Choroid plexus epithelial cell (primary cell): ENCODE measurements around the gene TGFB2.

Experiments
- DNase-seq: peaks from one replicate; pipeline ENCODE4 v3.0.0-alpha.2; 2010; ENCODE audit warnings: low read depth
- H3K4me3 ChIP-seq: 2 replicates; pipeline ENCODE4 v1.5.1; 2011; ENCODE audit warnings: low read depth, mild to moderate bottlenecking, control low read depth, low read length, moderate library complexity
- CTCF ChIP-seq: conservative IDR thresholded peaks from 2 replicates; pipeline ENCODE4 v1.5.1; 2011; ENCODE audit warnings: low read depth, mild to moderate bottlenecking, control low read depth, inconsistent platforms, low read length, moderate library complexity

TGFB2 gene

GRCh38 chr1:218374401-218375353 is 29.5 kb downstream of the TGFB2 start:
- H3K4me3 ChIP-seq: no peak overlapping the region
- peak; percentile 77 for DNase-seq
- TF ChIP-seq CTCF: no peak

DNA sequence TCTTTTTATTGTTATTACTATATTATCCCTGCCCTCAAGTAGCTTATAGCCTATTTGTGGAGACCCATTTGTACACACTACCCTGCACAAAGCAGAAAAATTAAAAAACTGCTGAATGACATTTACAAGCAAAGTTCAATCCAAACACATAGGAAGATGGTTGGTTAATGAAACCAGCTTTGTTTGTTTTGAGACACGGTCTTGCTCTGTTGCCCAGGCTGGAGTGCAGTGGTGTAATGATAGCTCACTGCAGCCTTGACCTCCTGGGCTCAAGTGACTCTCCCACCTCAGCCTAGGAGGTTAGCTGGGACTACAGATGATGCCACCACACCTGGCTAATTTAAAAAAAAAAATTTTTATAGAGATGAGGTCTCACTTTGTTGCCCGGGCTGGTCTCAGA is 31.6 kb downstream of the TGFB2 start:
- no peak for DNase-seq
- no peak for TF ChIP-seq CTCF
- no peak overlapping the region for H3K4me3 ChIP-seq

- DNase-seq: peak; percentile 98
- TF ChIP-seq CTCF: no peak
- no peak overlapping the region for H3K4me3 ChIP-seq
These were observed 32.1 kb downstream of the TGFB2 start for GRCh38 chr1:218377143-218377660.

- no peak overlapping the region for H3K4me3 ChIP-seq
- peak; percentile 80 for DNase-seq
- TF ChIP-seq CTCF: no peak
These were observed 35.2 kb downstream of the TGFB2 start for GRCh38 chr1:218380125-218380977.

DNA sequence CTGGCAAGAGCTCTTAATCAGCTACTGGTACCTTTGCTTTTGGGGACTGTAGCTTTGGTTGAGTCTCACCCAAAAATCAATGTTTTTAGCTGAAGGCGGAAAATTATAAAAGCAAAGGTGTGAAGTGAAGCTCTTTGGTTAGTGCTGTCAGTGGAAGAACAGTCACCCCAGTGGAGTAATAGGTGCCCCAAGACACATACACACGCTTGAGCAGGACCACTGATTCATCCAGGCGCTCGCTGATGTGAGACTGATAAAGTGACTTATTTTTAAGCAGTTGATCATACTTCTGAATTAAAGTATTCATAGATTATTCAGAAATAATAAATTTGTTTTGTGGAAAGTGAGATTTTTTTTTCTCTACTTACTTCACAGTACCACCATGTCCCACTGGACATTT is 37.1 kb downstream of the TGFB2 start:
- no peak for DNase-seq
- H3K4me3 ChIP-seq: no peak overlapping the region
- no peak for TF ChIP-seq CTCF

GRCh38 chr1:218383051-218383450 is 37.9 kb downstream of the TGFB2 start:
- DNase-seq: no peak
- TF ChIP-seq CTCF: no peak

More at GRCh38 chr1:218383051-218383450, 37.9 kb downstream of the TGFB2 start:
- no peak overlapping the region for H3K4me3 ChIP-seq
